Inferior parietal cortex (tissue), 1 donor: ENCODE measurements around the gene MAFF.
"Not testable (repeated sequence)": the region's sequence is repeated elsewhere in the genome, so short reads cannot be mapped to it uniquely, and the experiment has no call there.

Source experiments
- DNase-seq: peaks from one replicate; pipeline ENCODE4 v3.0.0-alpha.2; 2016; ENCODE audit errors: extremely low spot score

The MAFF gene

DNA sequence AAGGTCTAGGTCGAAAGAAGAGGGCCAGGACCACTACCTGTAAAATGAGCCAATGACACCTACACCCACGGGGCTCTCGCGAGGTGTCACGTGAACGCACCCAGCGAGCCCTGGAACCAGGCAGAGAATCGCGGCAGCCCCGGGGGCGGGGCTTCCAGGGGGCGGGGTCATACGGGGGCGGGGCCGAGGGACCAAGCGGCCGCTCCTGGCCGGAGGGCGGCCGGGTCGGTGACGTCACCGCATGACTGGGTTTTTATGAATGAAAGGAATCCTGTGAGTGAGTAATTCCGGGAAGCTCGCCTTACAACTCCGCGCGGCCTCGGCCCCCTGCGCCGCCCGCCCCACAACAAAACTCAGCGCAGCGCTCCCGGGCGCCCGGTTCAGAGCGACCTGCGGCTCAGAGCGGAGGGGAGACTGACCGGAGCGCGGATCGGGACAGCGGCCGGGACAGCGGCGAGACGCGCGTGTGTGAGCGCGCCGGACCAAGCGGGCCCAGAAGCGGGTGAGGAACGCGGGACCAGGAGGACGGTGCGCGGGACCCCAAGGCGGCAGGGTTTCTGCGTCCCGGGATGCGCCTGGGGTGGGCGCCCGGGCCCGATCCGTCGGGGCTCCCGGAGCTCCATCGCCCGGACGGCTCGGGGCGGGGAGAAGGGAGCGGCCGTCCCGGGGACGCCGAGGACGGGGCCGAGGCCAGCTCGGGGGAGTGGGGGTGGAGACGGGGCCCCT, at the start of gene MAFF:
Gene MAFF (plus strand): TSS at position 284 of the 726 bp plus-strand sequence. CDS start 11,860 bp downstream, outside the sequence.
- DNase-seq = peak; percentile 84

DNA sequence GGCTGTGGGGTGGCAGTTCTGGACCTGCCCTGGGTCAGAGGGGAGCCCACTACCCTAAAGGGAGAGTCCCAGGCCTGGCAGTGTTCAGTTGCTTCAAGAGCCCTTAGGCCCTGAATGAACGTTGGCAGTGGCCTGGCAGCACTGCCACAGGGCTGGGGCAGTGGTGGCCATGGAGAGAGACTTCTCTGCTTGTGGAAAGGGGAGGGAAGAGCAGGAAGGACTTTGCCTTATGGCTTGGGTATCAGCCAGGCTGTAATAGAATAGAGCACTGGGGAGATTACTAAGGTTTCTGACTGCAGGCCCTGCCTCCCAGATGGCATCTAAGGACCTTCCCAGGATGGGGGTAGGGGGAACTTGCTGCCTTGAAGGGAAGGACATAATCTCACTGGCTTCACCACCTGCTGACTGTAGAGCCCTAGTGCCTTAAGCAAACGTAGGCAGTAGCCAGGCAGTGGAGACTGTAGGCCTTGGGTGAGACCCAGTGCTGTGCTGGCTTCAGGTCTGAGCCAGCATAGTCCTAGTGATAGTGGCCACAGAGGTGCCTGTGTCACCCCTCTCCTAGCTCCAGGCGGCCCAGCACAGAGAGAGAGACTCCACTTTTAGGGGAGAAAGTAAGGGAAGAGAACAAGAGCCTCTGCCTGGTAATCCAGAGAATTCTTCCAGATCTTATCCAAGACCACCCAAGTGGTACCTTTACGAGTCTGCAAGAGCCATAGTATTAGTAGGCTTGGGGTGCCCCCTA, 47.8 kb upstream of the MAFF start:
- no peak for DNase-seq

DNA sequence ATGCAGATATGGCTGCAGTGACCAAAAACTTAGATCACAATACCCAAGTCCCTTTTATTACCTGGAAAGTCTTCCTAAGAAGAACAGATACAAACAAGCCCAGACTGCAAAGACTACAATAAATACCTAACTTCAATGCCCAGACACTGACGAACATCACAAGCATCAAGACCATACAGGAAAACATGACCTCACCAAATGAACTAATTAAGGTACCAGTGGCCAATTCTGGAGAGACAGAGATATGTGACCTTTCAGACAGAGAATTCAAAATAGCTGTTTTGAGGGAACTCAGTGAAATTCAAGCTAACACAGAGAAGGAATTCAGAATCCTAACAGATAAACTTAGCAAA, 47.3 kb upstream of the MAFF start:
- DNase-seq = not testable (repeated sequence)

DNA sequence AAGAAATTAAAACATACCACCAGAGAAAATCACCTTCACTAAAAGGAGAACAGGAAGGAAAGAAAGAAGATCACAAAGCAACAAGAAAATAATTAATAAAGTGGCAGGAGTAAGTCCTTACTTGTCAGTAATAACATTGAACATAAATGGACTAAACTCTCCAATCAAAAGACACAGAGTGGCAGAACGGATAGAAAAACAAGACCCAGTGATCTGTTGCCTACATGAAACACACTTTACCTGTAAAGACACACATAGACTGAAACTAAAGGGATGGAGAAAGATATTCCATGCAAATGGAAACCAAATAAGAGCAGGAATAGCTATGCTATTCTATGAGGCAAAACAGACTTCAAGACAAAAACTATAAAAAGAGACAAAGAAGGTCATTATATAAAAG, 46.1 kb upstream of the MAFF start:
- DNase-seq = no peak

DNA sequence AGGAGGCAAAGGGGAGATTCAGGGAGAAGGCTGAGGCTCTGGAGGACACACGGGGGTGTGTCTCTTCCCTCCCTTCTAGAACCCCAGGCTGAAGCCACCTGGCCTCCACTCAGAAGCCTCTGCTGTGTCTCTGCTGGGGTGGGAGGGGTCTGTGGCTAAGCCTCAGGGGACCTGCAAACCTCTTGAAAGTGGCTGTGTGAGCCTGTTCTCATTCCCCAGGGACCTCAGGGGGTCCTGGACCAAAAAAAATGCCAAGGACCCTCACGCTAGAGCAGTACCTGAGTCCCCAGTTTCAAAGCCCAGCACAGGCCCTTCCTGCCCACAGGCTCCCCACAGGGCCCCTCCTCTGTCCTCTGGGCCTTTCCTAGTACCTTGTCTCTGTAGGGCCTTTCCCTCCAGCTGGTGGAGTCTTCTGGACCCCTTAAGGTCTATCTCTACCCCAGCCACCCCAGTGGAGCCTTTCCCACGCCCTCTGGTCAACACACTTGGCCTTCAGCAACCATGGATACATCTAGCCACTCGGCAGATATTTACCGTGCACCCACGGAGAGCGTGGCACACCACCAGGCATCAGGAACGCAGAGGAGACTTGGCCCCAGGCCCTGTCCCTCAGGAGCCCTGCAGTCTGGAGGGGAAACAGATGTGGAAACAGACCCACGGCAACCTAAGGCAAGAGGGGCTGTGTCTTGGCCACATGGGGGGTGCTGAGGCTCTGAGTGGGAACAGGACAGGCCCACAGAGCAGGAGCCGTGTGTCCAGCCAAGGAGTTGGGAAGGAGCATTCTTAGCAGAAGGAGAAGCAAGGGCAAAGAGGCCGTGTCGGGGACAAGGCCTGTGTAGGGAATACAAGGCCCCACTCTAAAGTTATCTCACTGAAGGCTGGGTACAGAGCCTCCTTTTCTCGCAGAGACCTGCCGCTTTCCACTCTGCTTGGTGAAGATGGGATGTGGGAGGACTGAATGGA, 38.6 kb upstream of the MAFF start:
- no peak for DNase-seq

DNA sequence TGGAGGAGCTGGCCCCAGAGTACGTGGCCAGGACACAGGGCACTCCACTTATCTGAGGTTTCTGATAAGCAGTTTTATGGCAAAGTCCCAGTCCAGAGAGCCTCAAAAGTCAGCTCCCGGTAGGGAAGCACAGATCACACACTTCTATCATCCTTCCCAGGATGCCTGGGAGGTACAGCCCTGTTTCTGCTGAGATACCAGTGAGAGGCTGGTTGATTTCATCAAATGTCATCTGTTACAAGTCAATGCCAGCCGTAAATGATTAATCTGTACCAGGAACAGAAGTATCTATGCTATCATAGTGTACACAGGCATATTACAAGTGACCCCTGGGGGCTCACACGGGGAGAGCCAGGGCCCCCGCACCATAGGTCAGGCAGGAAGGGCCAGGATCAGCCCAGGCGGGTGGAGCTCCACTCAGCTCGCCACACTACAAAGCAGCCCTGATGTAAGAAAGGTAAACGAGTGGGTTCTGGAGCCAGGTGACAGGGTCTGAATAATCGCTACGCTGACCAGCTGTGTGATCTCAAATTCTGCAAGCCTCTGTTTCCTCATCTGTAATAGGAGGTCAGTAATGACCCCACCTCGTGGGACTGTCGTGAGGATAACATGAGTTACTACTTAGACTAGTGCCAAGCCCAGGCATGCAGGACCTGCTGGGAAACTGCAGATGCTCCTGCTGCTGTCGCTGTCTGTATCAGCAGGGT, 37.8 kb upstream of the MAFF start:
- DNase-seq = no peak

DNA sequence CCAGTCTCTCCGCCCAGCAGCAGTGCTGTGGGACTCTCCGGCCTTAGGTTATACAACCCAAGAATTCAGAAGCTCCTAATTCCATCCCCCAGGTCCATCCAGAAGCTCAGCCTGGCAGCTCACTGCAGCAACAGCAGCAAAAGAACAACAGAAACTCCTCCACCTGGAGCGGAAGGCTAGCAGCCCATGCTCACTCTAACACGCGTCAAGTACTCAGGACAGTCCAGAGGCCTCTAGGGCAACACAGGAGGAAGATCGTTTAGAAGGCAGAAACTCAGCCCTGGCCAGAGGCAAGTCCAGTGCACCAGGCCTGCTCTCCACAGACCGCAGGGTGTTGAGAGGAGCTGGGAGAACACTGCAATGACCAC, 37.3 kb upstream of the MAFF start:
- no peak for DNase-seq

DNA sequence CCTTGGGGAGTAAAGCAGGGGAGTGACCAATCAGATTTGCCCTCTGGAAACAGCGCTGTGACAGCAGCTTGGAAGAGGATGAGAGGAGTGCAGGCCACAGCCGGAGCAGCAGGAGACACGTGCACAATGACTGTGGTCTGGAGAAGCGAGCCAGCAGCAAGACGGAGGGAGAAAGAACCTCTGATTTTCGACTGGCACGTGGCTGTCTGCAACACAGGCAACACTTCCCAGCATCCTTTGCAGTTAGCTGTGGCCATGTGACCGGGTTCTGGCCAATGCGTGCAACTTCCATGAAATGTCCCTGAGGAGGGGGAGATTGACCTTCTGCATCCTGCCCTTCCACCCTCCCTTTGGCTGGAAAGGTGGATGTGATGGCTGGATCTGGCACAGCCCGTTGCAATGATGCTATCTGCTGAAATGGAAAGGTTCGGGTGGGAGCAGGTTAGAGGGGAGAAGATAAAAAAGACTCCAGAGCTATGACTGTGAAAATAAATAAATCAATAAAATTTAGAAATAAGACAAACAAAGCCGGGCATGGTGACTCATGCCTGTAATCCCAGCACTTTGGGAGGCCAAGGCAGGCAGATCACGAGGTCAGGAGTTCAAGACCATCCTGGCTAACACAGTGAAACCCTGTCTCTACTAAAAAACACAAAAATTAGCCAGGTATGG, 35.7 kb upstream of the MAFF start:
- no peak for DNase-seq

DNA sequence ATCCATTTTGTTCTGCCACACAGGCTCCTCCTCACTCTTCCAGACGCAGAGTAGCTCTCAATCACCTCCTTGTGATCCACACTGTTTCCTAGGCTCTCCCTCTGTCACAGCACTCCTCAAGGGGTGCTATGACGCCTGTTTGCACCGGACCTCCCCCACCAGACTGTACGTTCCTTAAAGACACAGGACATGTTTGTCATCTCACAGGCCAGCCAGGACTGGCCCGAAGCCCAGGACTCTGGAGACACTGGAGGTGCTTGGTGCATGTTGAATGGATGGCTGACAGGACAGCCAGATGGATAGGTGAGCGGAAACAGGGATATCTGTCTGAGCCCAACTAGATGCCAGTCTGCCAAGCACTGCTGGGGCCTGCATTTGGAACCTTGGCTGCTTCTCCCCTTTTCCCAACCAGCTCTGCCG, 33.8 kb upstream of the MAFF start:
- DNase-seq = no peak

DNA sequence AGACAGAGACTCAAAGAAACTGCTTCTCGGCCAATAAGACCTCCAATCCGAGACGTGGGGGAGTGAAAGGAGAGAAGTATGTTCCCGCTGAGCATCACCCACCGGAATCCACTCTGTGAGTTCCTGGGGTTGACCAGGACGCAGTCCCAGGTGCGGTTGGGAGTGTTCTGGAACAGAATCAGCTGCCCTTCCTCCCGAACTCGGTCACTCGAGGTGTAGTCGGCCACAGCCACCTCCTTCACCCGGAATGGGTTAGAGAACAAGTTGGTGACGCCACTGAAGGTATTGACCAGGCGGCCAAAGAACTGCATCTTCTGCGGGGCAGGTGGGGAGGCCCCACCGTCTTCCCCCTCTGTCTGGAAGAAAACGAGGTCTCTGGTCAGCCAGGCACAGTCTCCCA, 32.7 kb upstream of the MAFF start:
- no peak for DNase-seq

DNA sequence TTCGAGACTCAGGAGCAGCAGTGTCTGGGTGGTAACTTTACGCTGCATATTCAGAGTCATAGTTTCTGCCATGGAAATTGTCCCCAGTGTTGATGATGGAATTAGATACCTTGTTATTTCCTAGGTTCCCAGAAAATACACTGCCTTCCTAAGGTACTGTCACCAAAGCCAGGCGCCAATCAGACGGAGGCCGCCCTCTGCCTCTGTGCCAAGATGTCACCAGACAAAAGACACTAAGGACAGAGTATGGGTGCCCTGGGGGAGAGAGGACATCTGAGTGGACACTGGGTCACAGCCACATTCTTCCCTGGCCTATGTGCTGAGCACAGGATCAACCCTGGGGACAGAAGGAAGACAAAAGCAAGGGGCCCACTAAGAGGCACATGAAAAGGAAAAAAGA, 31.3 kb upstream of the MAFF start:
- DNase-seq = no peak

DNA sequence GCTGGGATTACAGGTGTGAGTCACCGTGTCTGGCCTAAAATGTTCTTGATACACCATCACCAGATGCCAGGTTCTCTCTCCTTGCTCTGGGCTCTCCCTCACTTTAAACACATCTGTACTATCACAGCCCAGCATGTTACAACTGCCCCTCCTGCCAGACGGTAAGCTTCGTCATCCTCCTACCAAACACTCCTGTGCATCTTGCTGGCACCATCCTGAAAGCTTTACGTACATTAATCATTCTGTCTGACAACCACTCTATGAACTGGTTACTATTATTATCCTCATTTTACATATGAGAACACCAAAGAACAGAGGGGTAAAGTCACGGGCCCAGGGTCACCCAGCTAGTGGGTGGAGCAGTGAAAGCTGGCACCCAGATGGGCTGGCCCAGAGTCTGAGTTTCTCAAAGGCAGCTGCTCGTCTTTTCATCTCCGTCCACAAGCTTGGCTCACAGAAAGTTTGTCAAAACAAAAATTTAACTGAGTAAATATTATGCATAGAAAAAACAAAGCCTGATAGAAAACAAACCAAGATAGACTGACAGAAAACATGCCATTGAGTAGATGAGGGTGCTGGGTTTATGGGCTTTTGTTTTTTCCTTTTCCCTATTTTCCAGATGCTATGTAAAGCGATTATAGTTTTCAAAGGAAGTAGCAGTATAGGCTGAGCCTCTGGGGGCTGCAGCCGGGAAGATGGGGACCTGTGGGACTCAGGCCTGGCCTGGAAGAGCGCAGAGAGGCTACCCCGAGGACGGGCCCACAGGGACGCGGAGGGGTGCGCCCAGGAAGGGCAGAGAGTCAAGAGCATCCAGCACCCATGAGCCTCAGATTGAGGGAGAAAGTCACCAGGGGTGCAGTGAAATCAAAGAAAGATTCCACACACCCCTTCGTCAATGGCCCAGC, 29.6 kb upstream of the MAFF start:
- no peak for DNase-seq

DNA sequence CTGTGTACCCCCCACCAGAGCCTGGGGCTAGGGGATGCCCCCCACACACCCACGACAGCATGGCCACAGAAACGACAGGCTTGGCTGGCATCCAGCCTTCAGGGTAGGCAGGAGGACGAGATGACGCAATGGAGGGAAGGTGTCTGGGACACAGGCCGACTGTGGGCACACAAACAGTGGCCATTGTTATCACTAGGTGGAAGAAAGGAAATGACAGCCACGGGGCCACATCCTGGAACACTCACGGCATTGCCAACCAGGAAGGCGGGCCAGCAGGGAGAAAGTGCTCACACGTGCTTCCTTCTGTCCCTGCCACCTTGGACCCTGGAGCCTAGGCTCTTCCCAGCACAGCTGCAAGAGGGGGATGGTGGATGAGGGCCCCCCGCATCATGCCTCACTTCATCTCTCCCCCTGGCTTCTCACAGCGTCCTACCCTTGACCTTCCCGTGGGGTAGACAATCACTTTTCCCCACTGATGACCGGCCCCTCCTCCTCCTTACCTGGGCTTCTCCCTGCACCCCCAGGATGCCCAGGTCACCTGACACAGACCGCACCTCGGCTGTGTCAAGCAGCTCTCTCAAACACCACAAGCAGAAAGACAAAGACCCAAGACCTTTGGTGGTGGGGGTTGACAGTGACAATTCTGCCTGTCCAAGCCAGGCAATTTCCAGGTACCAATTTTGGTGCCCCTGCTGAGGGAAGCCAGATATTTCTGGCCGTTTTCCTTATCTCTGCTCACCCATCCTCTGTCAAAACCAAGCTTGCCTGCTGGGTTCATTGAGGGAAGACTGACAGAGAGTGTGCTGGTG, 28.8 kb upstream of the MAFF start:
- peak; percentile 28 for DNase-seq

DNA sequence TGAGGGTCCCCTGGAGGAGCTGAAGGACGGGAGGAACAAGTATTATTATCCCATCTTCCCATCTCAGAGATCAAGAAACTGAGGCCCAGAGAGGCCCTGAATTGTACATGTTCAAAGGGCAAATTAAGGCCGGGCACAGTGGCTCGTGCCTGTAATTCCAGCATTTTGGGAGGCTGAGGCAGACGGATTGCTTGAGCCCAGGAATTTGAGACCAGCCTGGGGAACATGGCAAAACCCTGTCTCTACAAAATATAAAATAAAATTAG, 28.2 kb upstream of the MAFF start:
- no peak for DNase-seq

DNA sequence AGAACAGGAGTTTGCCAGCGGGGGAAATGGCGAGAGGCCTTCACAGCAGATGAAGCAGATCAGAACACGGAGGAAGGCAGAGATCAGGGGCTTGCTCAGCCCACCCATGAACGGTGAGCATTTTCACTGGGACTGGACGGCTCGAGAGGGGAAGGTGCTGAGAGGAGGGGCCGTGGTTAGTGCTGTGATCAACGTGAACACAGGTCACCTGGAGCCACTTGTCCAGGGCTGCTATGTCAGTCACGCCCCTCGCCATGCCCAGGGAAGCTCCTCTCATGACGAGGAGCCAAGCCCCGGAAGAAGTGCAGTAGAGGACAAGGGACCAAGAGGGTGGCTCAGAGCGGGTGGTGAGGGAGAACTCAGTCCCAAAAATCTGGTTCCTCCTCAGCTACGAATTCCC, 27.2 kb upstream of the MAFF start:
- no peak for DNase-seq

DNA sequence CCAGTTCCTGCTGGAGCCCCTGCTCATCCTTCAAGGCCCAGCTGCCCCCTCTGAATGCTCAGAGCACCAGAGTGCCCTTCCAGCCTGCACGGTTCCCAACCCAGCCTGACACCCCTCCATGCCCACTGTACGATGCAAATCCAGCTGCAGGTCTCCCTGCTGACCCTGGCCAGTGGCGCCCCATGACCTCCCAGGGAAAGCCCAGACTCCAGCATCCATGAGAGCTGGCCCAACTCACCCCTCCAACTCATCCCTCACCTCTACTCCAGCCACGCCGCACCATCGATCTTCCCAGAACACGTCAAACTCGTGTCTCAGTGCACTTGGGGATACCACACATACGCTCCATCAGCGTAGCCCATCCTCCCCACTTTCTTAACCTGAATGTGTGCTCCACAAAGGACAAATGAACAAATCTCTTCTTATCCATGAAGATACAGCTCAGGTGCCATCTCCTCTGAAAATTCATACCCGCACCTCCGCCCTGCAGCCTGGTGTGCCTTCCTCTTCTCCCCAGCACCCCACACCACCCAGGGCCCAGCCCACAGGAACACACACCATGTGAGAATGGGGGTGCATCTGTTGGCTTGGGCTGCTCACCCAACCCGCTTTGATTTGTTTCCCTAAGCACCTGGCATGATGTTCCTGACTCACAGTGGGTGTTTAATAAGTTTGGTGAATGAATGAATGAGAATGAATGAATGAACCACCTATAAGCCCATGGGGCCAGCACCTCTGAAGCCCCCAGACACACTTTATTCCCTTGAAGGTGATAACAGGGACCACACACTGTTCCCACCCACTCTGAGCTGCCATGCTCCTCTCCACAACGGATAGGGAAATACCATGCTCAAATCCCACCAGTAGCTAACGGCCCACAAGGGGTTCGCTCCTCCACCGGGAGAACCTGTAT, 26.3 kb upstream of the MAFF start:
- no peak for DNase-seq

DNA sequence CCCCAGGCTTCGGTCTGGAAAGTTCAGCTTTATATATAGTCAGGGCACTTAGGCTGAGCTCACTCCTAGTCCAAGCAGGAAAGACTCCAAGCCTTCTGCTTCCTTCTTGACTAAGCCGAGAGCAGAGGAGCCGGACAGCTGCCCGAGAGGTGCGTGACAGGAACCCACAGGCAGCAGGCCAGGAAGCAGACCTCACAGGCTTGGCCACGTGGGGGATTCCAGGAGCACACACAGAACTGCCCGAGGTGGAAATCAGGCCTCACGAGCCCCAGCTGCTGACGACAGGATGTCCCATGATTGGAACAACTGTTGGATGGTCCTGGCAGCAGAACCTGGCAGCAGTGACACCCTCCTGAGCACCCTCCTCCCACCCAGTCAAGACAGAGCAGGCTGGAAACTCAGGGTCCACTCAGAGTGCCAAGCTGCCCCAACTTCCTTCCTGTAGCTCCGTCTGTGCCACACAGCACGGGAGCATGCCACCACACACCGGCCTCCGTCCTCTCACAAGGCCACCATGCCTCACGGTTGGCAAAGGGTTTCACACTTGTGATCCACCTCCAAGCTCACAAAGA, 25.5 kb upstream of the MAFF start:
- no peak for DNase-seq

DNA sequence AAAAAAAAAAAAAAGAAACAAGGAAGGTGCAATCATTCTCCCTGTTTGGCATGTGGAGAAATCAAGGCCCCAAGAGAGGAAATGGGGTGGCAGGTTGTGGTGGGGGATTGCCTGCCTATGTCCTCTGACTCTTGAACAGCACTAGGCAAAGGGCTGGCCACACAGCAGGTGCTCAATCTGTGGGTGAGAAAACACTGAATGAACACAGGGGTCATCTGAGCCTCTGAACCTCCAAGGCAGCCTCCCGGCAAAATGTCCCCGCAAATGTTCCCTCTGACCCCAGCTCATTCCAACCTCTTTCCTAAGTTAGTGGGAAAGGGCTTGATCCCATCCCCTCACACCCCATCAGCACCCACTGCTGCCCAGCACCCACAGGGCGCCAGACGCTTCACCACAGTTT, 24.8 kb upstream of the MAFF start:
- no peak for DNase-seq
